HG02885 (cell line): ENCODE data around the gene ALDH7A1.

Experiments used
- ATAC-seq: cut with Tn5 transposase; IDR thresholded peaks from one replicate; pipeline ENCODE4 v1.9.1; 2021; ENCODE audit warnings: mild to moderate bottlenecking; ENCODE audit not compliant: unreplicated experiment, poor library complexity

Gene ALDH7A1

DNA sequence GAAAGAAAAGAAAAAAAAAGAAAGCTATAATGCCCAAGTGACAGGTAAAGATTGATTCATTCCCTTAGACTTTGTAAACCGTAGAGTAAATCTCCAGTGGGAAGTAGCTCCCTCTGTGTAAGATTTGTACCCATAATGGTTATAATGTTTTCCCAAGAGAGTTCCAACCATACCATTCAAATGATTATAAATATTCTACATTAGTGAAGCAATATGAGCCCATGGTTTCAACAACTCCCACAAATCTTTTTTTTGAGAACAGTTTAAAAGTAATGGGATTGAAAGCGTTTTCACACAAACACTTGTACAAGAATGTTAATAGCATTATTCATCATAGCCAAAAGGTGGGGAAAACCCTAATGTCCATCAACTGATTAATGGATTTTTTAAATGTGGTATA, 113.8 kb downstream of the ALDH7A1 start:
- no peak for ATAC-seq
